Activated CD8-positive, alpha-beta T cell treated with anti-CD3 and anti-CD28 coated beads, Interleukin-2, amount 10 ng/mL, durations not matched to agents 7 days and 5 days (primary cell): ENCODE data around the gene TNK1. TPM values are rescaled to one million over a fixed set of nuclear protein-coding genes. Genes with fewer than 3 reads are reported as not detected.
"Not testable (repeated sequence)": the region's sequence is repeated elsewhere in the genome, so short reads cannot be mapped to it uniquely, and the experiment has no call there.

Source experiments
- ATAC-seq: fragments of 150-1000 bp; cut with Tn5 transposase; one replicate; pipeline ENCODE4 v1.10.0; 2021; ENCODE audit warnings: moderate library complexity
- CTCF ChIA-PET: fragments of 350-600 bp; sonication (Branson Sonifier 250); formaldehyde crosslinking; loops from one replicate; lab custom pipeline; 2021; ENCODE audit warnings: antibody characterized with exemption; lab: Charles Lee
- POLR2A ChIA-PET: fragments of 350-600 bp; sonication (Branson Sonifier 250); formaldehyde crosslinking; loops from one replicate; lab custom pipeline; 2021; ENCODE audit warnings: antibody characterized with exemption; lab: Charles Lee
- DNase-seq: peaks from one replicate; pipeline ENCODE4 v3.0.0-alpha.2; 2020
- H3K27ac Mint-ChIP-seq: one replicate; pipeline ENCODE4 v1.8.0; 2021; ENCODE audit warnings: mild to moderate bottlenecking, mixed read lengths
- H3K27me3 Mint-ChIP-seq: one replicate; pipeline ENCODE4 v1.8.0; 2021; ENCODE audit warnings: low read depth, mixed read lengths
- H3K36me3 Mint-ChIP-seq: one replicate; pipeline ENCODE4 v1.8.0; 2021; ENCODE audit warnings: low read depth, mixed read lengths
- H3K4me1 Mint-ChIP-seq: one replicate; pipeline ENCODE4 v1.8.0; 2021; ENCODE audit warnings: low read depth, mixed read lengths
- H3K4me3 Mint-ChIP-seq: one replicate; pipeline ENCODE4 v1.8.0; 2021; ENCODE audit warnings: mild to moderate bottlenecking, mixed read lengths
- H3K9me3 Mint-ChIP-seq: one replicate; pipeline ENCODE4 v1.8.0; 2022; ENCODE audit warnings: mixed read lengths; ENCODE audit not compliant: insufficient read depth
- total RNA-seq, 2 experiments: library from RNA; stranded (reverse); gene quantifications; one replicate each; pipeline ENCODE4 v1.2.3, GENCODE V29; 2021

Gene TNK1
- total RNA-seq, 2 experiments from 2014 or later = 2.1 to 2.6 TPM

GRCh38 chr17:7355573-7355972, 25.3 kb upstream of the TNK1 start:
- Mint-ChIP-seq H3K4me1 (peaks cover 50% of the 10 kb centered on the region), H3K36me3 (peaks cover 24% of the 10 kb centered on the region), H3K4me3 (no peak overlapping the region), H3K9me3 (no peaks in the 10 kb centered on the region), H3K27ac (peak overlapping the region; percentile 28), H3K27me3 (peaks cover 4% of the 10 kb centered on the region)
- DNase-seq = no peak
- ATAC-seq = no peak
- ChIA-PET POLR2A (interaction anchor here (0.9 to 1.9 kb wide), 7 partner anchors 19 to 332 kb away, joined by 3 to 8 read pairs (median 4); partner anchors contain the start of genes ACAP1, POLR2A and TP53), CTCF (interaction anchor here (0.6 to 5.7 kb wide), 41 partner anchors 9 to 333 kb away, joined by 3 to 83 read pairs (median 5); partner anchors contain the start of genes ACAP1, CHRNB1, FGF11 and FXR2)

GRCh38 chr17:7356072-7356549, 24.8 kb upstream of the TNK1 start:
- H3K9me3 Mint-ChIP-seq = no peaks in the 10 kb centered on the region
- H3K27me3 Mint-ChIP-seq = peaks cover 4% of the 10 kb centered on the region
- H3K4me1 Mint-ChIP-seq = peaks cover 45% of the 10 kb centered on the region
- CTCF ChIA-PET = interaction anchor here (0.6 to 5.7 kb wide), 39 partner anchors 9 to 333 kb away, joined by 3 to 83 read pairs (median 5); partner anchors contain the start of genes ACAP1, CHRNB1, FGF11 and FXR2
- POLR2A ChIA-PET = interaction anchor here (0.5 to 1.9 kb wide), 9 partner anchors 19 to 331 kb away, joined by 3 to 8 read pairs (median 3); partner anchors contain the start of genes ACAP1, CHRNB1, POLR2A and TMEM102
- H3K27ac Mint-ChIP-seq = peak overlapping the region; percentile 28
- peaks cover 20% of the 10 kb centered on the region for H3K36me3 Mint-ChIP-seq
- DNase-seq = peak; percentile 92
- no peak overlapping the region for H3K4me3 Mint-ChIP-seq
- ATAC-seq = peak; percentile 73

GRCh38 chr17:7356756-7357155, 24.1 kb upstream of the TNK1 start:
- DNase-seq (no peak), ATAC-seq (no peak)
- Mint-ChIP-seq H3K4me1 (peaks cover 42% of the 10 kb centered on the region), H3K27me3 (peaks cover 4% of the 10 kb centered on the region), H3K36me3 (peaks cover 17% of the 10 kb centered on the region), H3K4me3 (no peak overlapping the region), H3K27ac (no peak overlapping the region), H3K9me3 (no peaks in the 10 kb centered on the region)
- ChIA-PET CTCF (interaction anchor here (0.6 to 5.7 kb wide), 15 partner anchors 12 to 330 kb away, joined by 3 to 83 read pairs (median 10); partner anchors contain the start of genes ACAP1, SENP3, TMEM102 and TMEM256), POLR2A (interaction anchor here (0.8 to 1.9 kb wide), 6 partner anchors 20 to 330 kb away, joined by 3 to 8 read pairs (median 4); partner anchors contain the start of genes ACAP1, CHRNB1, POLR2A and TMEM102)

- Mint-ChIP-seq H3K27me3 (peaks cover 4% of the 10 kb centered on the region), H3K36me3 (peaks cover 14% of the 10 kb centered on the region), H3K4me1 (peaks cover 38% of the 10 kb centered on the region), H3K9me3 (no peaks in the 10 kb centered on the region), H3K4me3 (no peak overlapping the region), H3K27ac (no peak overlapping the region)
- ChIA-PET CTCF (interaction anchor here (3.3 to 5.7 kb wide), 3 partner anchors 77 to 203 kb away, joined by 13 to 83 read pairs (median 40); partner anchors contain the start of genes SENP3 and TMEM102), POLR2A (interaction anchor here (1.2 to 1.9 kb wide), 2 partner anchors 78 to 127 kb away, joined by 3 to 6 read pairs; partner anchors contain the start of genes POLR2A and TMEM102)
- no peak for DNase-seq
- no peak for ATAC-seq
Measured at GRCh38 chr17:7357381-7357780, 23.5 kb upstream of the TNK1 start.

GRCh38 chr17:7361906-7362305, 19.0 kb upstream of the TNK1 start:
- Mint-ChIP-seq H3K27ac (no peak overlapping the region), H3K27me3 (peaks cover 4% of the 10 kb centered on the region), H3K9me3 (no peaks in the 10 kb centered on the region), H3K4me3 (no peak overlapping the region), H3K36me3 (no peaks in the 10 kb centered on the region), H3K4me1 (no peaks in the 10 kb centered on the region)
- POLR2A ChIA-PET = interaction anchor here (1.2 kb wide), 1 partner anchor 147 kb away, joined by 3 read pairs; no protein-coding TSS in a partner anchor
- CTCF ChIA-PET = interaction anchor here (1.1 to 2.1 kb wide), 4 partner anchors 12 to 198 kb away, joined by 3 to 5 read pairs (median 4); no protein-coding TSS in a partner anchor
- DNase-seq (no peak), ATAC-seq (no peak)

GRCh38 chr17:7363311-7363710, 17.6 kb upstream of the TNK1 start:
- ChIA-PET POLR2A (no interaction called here), CTCF (interaction anchor here (2.0 to 2.1 kb wide), 2 partner anchors 13 to 197 kb away, joined by 4 to 5 read pairs; no protein-coding TSS in a partner anchor)
- no peak overlapping the region for H3K4me3 Mint-ChIP-seq
- DNase-seq = no peak
- ATAC-seq = no peak
- no peak overlapping the region for H3K27ac Mint-ChIP-seq
- no peaks in the 10 kb centered on the region for H3K36me3 Mint-ChIP-seq
- H3K9me3 Mint-ChIP-seq = no peaks in the 10 kb centered on the region
- no peaks in the 10 kb centered on the region for H3K4me1 Mint-ChIP-seq
- H3K27me3 Mint-ChIP-seq = peaks cover 4% of the 10 kb centered on the region

GRCh38 chr17:7365963-7366362, 14.9 kb upstream of the TNK1 start:
- CTCF ChIA-PET = not testable (repeated sequence)

GRCh38 chr17:7367083-7367482, 13.8 kb upstream of the TNK1 start:
- Mint-ChIP-seq H3K9me3 (no peaks in the 10 kb centered on the region), H3K4me3 (no peak overlapping the region)

More at GRCh38 chr17:7365963-7366362, 14.9 kb upstream of the TNK1 start:
- not testable (repeated sequence) for ATAC-seq, H3K36me3 Mint-ChIP-seq, H3K9me3 Mint-ChIP-seq, H3K27me3 Mint-ChIP-seq, H3K4me3 Mint-ChIP-seq, H3K4me1 Mint-ChIP-seq, H3K27ac Mint-ChIP-seq, DNase-seq
- POLR2A ChIA-PET = interaction anchor here (0.6 kb wide), 1 partner anchor 121 kb away, joined by 3 read pairs; no protein-coding TSS in a partner anchor

GRCh38 chr17:7367918-7368598, 12.8 kb upstream of the TNK1 start:
- ATAC-seq (no peak), DNase-seq (no peak)
- Mint-ChIP-seq H3K4me1 (no peaks in the 10 kb centered on the region), H3K36me3 (no peaks in the 10 kb centered on the region), H3K27me3 (peaks cover 2% of the 10 kb centered on the region), H3K4me3 (no peak overlapping the region), H3K27ac (no peak overlapping the region), H3K9me3 (no peaks in the 10 kb centered on the region)
- POLR2A ChIA-PET = interaction anchor here (0.6 kb wide), 1 partner anchor 226 kb away, joined by 3 read pairs; no protein-coding TSS in a partner anchor
- CTCF ChIA-PET = no interaction called here

More at GRCh38 chr17:7367083-7367482, 13.8 kb upstream of the TNK1 start:
- no peaks in the 10 kb centered on the region for H3K4me1 Mint-ChIP-seq
- ChIA-PET POLR2A (no interaction called here), CTCF (no interaction called here)
- peaks cover 2% of the 10 kb centered on the region for H3K27me3 Mint-ChIP-seq
- ATAC-seq (no peak), DNase-seq (no peak)
- no peak overlapping the region for H3K27ac Mint-ChIP-seq
- H3K36me3 Mint-ChIP-seq = no peaks in the 10 kb centered on the region

GRCh38 chr17:7368599-7368994, 12.3 kb upstream of the TNK1 start:
- H3K4me1 Mint-ChIP-seq, DNase-seq, H3K27ac Mint-ChIP-seq, H3K27me3 Mint-ChIP-seq, H3K36me3 Mint-ChIP-seq, CTCF ChIA-PET, H3K4me3 Mint-ChIP-seq, ATAC-seq, H3K9me3 Mint-ChIP-seq: not testable (repeated sequence)
- POLR2A ChIA-PET = interaction anchor here (0.6 kb wide), 1 partner anchor 227 kb away, joined by 3 read pairs; no protein-coding TSS in a partner anchor

- no peaks in the 10 kb centered on the region for H3K9me3 Mint-ChIP-seq
- POLR2A ChIA-PET = no interaction called here
Measured at GRCh38 chr17:7369825-7370224, 11.1 kb upstream of the TNK1 start.

More at GRCh38 chr17:7369825-7370224, 11.1 kb upstream of the TNK1 start:
- Mint-ChIP-seq H3K36me3 (no peaks in the 10 kb centered on the region), H3K27ac (no peak overlapping the region), H3K27me3 (peaks cover 2% of the 10 kb centered on the region), H3K4me1 (no peaks in the 10 kb centered on the region), H3K4me3 (no peak overlapping the region)
- CTCF ChIA-PET = interaction anchor here (2.2 kb wide), 1 partner anchor 14 kb away, joined by 10 read pairs; no protein-coding TSS in a partner anchor
- no peak for DNase-seq
- no peak for ATAC-seq
